B cell (primary cell): Measurements from ENCODE around the gene ACR. TPM values are rescaled to one million over a fixed set of nuclear protein-coding genes. Genes with fewer than 3 reads are reported as not detected.

Source experiments
- ATAC-seq: fragments of 200-7000 bp; cut with Tn5 transposase; one replicate; pipeline ENCODE4 v1.10.0; 2021; ENCODE audit warnings: low read depth, mild to moderate bottlenecking, moderate number of reproducible peaks, moderate library complexity
- CTCF ChIA-PET: fragments of 350-600 bp; sonication (Branson Sonifier 250); formaldehyde crosslinking; loops from one replicate; lab custom pipeline; 2021; ENCODE audit warnings: antibody characterized with exemption, inconsistent platforms; lab: Charles Lee
- POLR2A ChIA-PET: fragments of 350-600 bp; sonication (Branson Sonifier 250); formaldehyde crosslinking; loops from one replicate; lab custom pipeline; 2021; ENCODE audit warnings: antibody characterized with exemption; lab: Charles Lee
- DNase-seq: peaks from one replicate; pipeline ENCODE4 v3.0.0; 2013
- H2AFZ ChIP-seq: 2 replicates; pipeline ENCODE4 v1.6.1; 2012; ENCODE audit warnings: mild to moderate bottlenecking, low read depth, low read length; ENCODE audit not compliant: insufficient read depth, poor library complexity, severe bottlenecking
- H3K27ac ChIP-seq, 2 donors: 1 replicate in 1 of 2; 2 replicates in 1 of 2; pipeline ENCODE4 v1.5.1; 2012 to 2013; ENCODE audit warnings: low read length in 2 of 2, mild to moderate bottlenecking in 2 of 2, moderate library complexity in 1 of 2
- H3K27me3 ChIP-seq, 4 experiments: fragments of 200-600 bp in 1 of 4; sonication (generic) in 1 of 4; replicated peaks in 1 of 4; 1 replicate in 2 of 4; 2 replicates in 2 of 4; pipeline versions ENCODE4 v1.6.1 to v1.7.0; 2013 to 2016; ENCODE audit warnings: low read length in 3 of 4, mild to moderate bottlenecking in 2 of 4, mixed read lengths in 1 of 4, moderate library complexity in 1 of 4; ENCODE audit not compliant: insufficient read depth in 4 of 4, control insufficient read depth in 3 of 4; ENCODE audit errors: control extremely low read depth in 1 of 4
- H3K36me3 ChIP-seq, 2 experiments: replicated peaks in 1 of 2; 1 replicate in 1 of 2; 2 replicates in 1 of 2; pipeline versions ENCODE4 v1.6.1 to v1.7.1; 2013; ENCODE audit warnings: low read length in 1 of 2; ENCODE audit not compliant: insufficient read depth in 2 of 2, control insufficient read depth in 1 of 2; ENCODE audit errors: control extremely low read depth in 1 of 2, extremely low read depth in 1 of 2
- H3K4me1 ChIP-seq, 2 donors: fragments of 200-600 bp in 1 of 2; sonication (generic) in 1 of 2; 1 replicate in 1 of 2; 2 replicates in 1 of 2; pipeline versions ENCODE4 v1.5.1 to v1.6.1; 2013 to 2017; ENCODE audit warnings: low read length in 2 of 2; ENCODE audit not compliant: control insufficient read depth in 2 of 2, insufficient read depth in 2 of 2
- H3K4me2 ChIP-seq: replicated peaks from 2 replicates; pipeline ENCODE3; 2012; ENCODE audit warnings: mild to moderate bottlenecking, low read depth, low read length; ENCODE audit not compliant: poor library complexity, severe bottlenecking
- H3K4me3 ChIP-seq, 5 experiments: fragments of 200-600 bp in 1 of 5; sonication (generic) in 1 of 5; 1 replicate in 3 of 5; 2 replicates in 2 of 5; pipeline versions ENCODE4 v1.5.1 to v1.7.0; 2011 to 2016; ENCODE audit warnings: low read length in 4 of 5, mild to moderate bottlenecking in 4 of 5, low read depth in 2 of 5, control low read depth in 1 of 5, moderate library complexity in 1 of 5; ENCODE audit not compliant: insufficient read depth in 1 of 5; ENCODE audit errors: control extremely low read depth in 1 of 5, extremely low read depth in 1 of 5
- H3K79me2 ChIP-seq: fragments of 200-600 bp; sonication (generic); one replicate; pipeline ENCODE4 v1.6.0; 2016; ENCODE audit warnings: low read length; ENCODE audit not compliant: control insufficient read depth, insufficient read depth
- H3K9ac ChIP-seq: fragments of 200-600 bp; sonication (generic); 2 replicates; pipeline ENCODE4 v1.6.1; 2017; ENCODE audit warnings: mild to moderate bottlenecking, low read length, moderate library complexity
- H3K9me3 ChIP-seq, 3 donors: one replicate each; pipeline versions ENCODE4 v1.6.1 to v1.7.1; 2013; ENCODE audit warnings: low read length in 2 of 3; ENCODE audit not compliant: control insufficient read depth in 2 of 3, insufficient read depth in 1 of 3; ENCODE audit errors: control extremely low read depth in 1 of 3
- H4K20me1 ChIP-seq: 2 replicates; pipeline ENCODE4 v1.6.0; 2012; ENCODE audit warnings: mild to moderate bottlenecking, low read length; ENCODE audit not compliant: insufficient read depth, control insufficient read depth, poor library complexity, severe bottlenecking
- H3K27ac Mint-ChIP-seq: one replicate; pipeline ENCODE4 v1.8.0; 2021; ENCODE audit warnings: mixed read lengths
- H3K27me3 Mint-ChIP-seq: one replicate; pipeline ENCODE4 v1.8.0; 2021; ENCODE audit warnings: mixed read lengths
- H3K4me1 Mint-ChIP-seq: one replicate; pipeline ENCODE4 v1.8.0; 2021; ENCODE audit warnings: mixed read lengths
- H3K4me3 Mint-ChIP-seq: one replicate; pipeline ENCODE4 v1.8.0; 2021; ENCODE audit warnings: mixed read lengths
- H3K9me3 Mint-ChIP-seq: one replicate; pipeline ENCODE4 v1.8.0; 2022; ENCODE audit warnings: mixed read lengths; ENCODE audit not compliant: insufficient read depth
- EZH2 ChIP-seq: IDR thresholded peaks from 2 replicates; pipeline ENCODE4 v1.6.1; 2012; ENCODE audit warnings: borderline replicate concordance, low read depth, mild to moderate bottlenecking, moderate library complexity, low read length; ENCODE audit not compliant: insufficient read depth, poor library complexity, severe bottlenecking
- WGBS: methylation state at CpG from one replicate; pipeline ENCODE4 v1.1.5; 2013; ENCODE audit warnings: missing lambda C conversion rate; ENCODE audit not compliant: insufficient coverage; 5-methylcytosine and 5-hydroxymethylcytosine counted together
- intact Hi-C: fragments of 100-400 bp; cut with micrococcal nuclease; formaldehyde crosslinking; loops from one replicate; pipeline ENCODE4 v1.10.0; 2022
- polyA plus RNA-seq: library from polyadenylated mRNA; depleted of rRNA; stranded (reverse); fragments of >200 nt; gene quantifications from 2 replicates; pipeline ENCODE4 v1.2.3, GENCODE V29; 2012
- total RNA-seq, 2 donors: library from RNA; stranded (reverse); fragments of 120-200 nt in 1 of 2; gene quantifications; 1 replicate in 1 of 2; 2 replicates in 1 of 2; pipeline versions ENCODE4 v1.2.3 to v1.2.4, GENCODE V29; 2013 to 2022
- TF ChIP-seq, protein P1 (sequence below): fragments of 200-600 bp; IDR thresholded peaks from one replicate; pipeline ENCODE4 v1.8.0; 2022; ENCODE audit warnings: antibody characterized with exemption, mild to moderate bottlenecking

The ACR gene
- total and polyA plus RNA-seq, 2 donors (not counting 1 experiment from before 2014, with no cell fraction given): not detected

DNA sequence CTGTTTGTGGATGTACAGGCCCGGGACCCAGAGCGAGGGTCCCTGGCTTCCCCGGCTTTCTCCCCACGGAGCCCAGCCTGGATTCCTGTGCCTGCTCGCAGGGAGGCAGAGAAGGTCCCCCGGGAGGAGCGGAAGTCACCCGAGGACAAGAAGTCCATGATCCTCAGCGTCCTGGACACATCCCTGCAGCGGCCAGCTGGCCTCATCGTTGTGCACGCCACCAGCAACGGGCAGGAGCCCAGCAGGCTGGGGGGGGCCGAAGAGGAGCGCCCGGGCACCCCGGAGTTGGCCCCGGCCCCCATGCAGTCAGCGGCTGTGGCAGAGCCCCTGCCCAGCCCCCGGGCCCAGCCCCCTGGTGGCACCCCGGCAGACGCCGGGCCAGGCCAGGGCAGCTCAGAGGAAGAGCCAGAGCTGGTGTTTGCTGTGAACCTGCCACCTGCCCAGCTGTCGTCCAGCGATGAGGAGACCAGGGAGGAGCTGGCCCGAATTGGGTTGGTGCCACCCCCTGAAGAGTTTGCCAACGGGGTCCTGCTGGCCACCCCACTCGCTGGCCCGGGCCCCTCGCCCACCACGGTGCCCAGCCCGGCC lies 16.7 kb upstream of the ACR start:
- H3K36me3 ChIP-seq: no peaks in the 10 kb centered on the region
- H3K4me2 ChIP-seq: no peak overlapping the region
- Mint-ChIP-seq H3K27me3 (peaks cover 7% of the 10 kb centered on the region), H3K4me1 (peaks cover 7% of the 10 kb centered on the region), H3K27ac (no peak overlapping the region), H3K9me3 (no peaks in the 10 kb centered on the region), H3K4me3 (no peak overlapping the region)
- no peak overlapping the region for H3K4me3 ChIP-seq
- H3K79me2 ChIP-seq: no peaks in the 10 kb centered on the region
- POLR2A ChIA-PET: no interaction called here
- CTCF ChIA-PET: no interaction called here
- H3K4me1 ChIP-seq: peaks cover 8 to 12% of the 10 kb centered on the region in 2 donors
- no peak overlapping the region for H2AFZ ChIP-seq
- DNase-seq: no peak
- H3K9ac ChIP-seq: no peak overlapping the region
- ATAC-seq: no peak
- H4K20me1 ChIP-seq: no peaks in the 10 kb centered on the region
- H3K9me3 ChIP-seq: peaks cover 0 to 4% (median 0%) of the 10 kb centered on the region in 3 donors
- no peak for TF ChIP-seq EZH2
- TF ChIP-seq, protein P1, sequence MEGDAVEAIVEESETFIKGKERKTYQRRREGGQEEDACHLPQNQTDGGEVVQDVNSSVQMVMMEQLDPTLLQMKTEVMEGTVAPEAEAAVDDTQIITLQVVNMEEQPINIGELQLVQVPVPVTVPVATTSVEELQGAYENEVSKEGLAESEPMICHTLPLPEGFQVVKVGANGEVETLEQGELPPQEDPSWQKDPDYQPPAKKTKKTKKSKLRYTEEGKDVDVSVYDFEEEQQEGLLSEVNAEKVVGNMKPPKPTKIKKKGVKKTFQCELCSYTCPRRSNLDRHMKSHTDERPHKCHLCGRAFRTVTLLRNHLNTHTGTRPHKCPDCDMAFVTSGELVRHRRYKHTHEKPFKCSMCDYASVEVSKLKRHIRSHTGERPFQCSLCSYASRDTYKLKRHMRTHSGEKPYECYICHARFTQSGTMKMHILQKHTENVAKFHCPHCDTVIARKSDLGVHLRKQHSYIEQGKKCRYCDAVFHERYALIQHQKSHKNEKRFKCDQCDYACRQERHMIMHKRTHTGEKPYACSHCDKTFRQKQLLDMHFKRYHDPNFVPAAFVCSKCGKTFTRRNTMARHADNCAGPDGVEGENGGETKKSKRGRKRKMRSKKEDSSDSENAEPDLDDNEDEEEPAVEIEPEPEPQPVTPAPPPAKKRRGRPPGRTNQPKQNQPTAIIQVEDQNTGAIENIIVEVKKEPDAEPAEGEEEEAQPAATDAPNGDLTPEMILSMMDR: no peak
- no peaks in the 10 kb centered on the region for H3K27me3 ChIP-seq
- intact Hi-C loops: no loop called here
- whole genome bisulfite sequencing: 95% methylated on average over 32 of the region's 32 CpGs
- H3K27ac ChIP-seq: no peak overlapping the region

DNA sequence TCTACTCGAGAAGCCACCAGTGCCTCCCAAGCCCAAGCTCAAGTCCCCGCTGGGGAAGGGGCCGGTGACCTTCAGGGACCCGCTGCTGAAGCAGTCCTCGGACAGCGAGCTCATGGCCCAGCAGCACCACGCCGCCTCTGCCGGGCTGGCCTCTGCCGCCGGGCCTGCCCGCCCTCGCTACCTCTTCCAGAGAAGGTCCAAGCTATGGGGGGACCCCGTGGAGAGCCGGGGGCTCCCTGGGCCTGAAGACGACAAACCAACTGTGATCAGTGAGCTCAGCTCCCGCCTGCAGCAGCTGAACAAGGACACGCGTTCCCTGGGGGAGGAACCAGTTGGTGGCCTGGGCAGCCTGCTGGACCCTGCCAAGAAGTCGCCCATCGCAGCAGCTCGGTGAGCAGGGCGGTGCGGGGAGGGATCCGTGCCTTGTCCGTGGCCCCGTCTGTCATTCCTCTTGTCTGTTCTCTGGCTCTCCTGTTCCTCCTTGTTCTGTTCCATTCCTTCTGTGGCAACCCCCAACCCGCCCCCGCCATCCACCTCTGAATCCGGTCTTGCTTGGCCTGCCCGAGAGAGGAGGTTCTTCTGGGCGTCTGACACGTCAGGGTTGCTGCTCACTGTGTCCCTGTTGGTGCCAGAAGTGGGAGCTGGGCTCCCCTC lies 15.8 kb upstream of the ACR start:
- DNase-seq (no peak), ATAC-seq (no peak)
- intact Hi-C loops: no loop called here
- ChIA-PET POLR2A (no interaction called here), CTCF (no interaction called here)
- Mint-ChIP-seq H3K4me3 (no peak overlapping the region), H3K27me3 (peaks cover 6% of the 10 kb centered on the region), H3K4me1 (peaks cover 7% of the 10 kb centered on the region), H3K27ac (no peak overlapping the region), H3K9me3 (no peaks in the 10 kb centered on the region)
- Histone ChIP-seq H3K4me2 (no peak overlapping the region), H3K79me2 (no peaks in the 10 kb centered on the region), H4K20me1 (no peaks in the 10 kb centered on the region), H3K4me1 (peaks cover 8 to 12% of the 10 kb centered on the region in 2 donors), H2AFZ (no peak overlapping the region), H3K27ac (no peak overlapping the region), H3K36me3 (no peaks in the 10 kb centered on the region), H3K27me3 (no peaks in the 10 kb centered on the region), H3K9ac (no peak overlapping the region), H3K4me3 (no peak overlapping the region), H3K9me3 (peaks cover 0 to 4% (median 0%) of the 10 kb centered on the region in 3 donors)
- WGBS: 94% methylated on average over 32 of the region's 33 CpGs
- TF ChIP-seq EZH2: no peak
- TF ChIP-seq, protein P1: no peak
